Dedifferentiated amniotic fluid mesenchymal stem cell (primary cell): ENCODE results near the gene COBL.

Experiments used
- DNase-seq: peaks from one replicate; pipeline ENCODE4 v3.0.0-alpha.2; 2016; ENCODE audit errors: extremely low spot score

Gene COBL

DNA sequence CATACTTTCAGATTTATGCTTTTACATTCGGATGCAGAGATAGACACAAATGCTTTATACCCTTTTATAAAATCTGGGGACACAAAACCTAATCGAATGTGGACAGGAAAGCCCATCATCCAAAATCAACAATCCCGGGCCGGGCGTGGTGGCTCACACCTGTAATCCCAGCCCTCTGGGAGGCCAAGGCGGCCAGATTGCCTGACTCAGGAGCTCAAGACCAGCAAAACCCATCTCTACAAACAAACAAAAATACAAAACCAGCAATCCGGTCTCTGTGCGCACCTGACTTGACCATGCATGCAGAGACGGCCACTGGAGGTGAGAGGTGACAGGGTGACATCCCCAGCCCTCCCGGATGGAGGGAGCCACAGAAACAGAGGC, 13.5 kb downstream of the COBL start:
- DNase-seq = no peak

DNA sequence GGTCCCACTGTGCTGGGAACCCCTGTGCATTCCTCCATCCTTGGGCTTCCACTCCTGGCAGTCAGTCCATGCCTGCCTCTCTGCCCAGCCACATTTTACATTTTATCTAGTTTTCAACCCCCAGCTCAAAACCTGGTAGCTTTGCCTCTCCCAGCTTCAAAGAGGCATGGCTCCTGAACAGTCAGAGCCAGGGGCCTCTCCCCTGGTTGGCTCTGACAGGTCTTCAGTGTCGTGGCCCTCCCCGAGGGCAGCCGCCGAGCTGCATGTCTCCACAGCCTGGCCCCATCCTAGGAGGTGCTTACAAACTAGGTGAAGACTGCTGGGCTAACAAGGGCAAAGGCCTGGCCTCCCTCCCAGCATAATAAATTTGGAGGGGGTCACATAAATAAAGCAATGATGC, 14.8 kb downstream of the COBL start:
- no peak for DNase-seq

DNA sequence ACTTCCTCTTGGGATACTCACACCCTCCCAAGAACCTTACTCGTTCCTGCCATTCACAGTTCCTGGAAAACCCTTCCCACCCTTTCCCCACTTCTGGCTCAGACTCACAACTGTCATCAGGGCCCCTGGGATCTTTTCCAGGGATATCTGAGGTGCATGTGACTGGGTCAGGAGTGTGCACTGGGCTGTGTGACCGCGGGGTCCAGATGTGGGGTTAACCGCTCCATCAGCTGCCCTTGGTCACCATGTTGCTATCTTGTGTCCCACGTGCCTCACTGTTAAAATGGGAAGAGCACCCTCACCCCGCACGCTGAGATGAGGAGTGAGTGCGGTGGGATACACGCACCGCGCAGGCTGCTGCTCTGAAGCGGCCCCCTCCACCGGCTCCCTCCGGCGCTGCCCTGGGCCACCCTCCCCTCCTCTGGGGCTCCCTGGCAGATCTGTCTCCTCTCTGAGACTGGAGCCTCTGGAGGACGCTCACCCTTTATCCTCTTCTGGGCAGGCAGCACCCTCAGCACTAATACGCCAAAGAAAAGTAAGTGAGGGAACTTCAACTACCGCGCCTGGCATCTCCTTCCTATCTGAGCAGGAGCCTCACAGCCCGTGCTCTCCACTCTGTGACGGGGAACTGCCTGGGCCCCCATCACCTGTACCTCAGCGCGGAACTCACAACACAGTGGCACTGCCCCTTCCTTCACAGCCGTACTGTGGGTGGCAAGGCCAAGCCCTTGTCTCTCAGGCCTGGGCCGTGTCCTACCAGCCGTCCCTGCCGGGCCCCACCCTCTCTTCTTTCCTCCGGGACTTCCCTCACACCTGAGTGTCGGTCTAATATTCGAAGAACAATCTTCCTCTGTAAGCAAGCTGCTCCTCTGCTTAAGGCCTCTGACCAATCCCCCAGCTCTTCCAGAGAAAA, 15.6 kb downstream of the COBL start:
- no peak for DNase-seq

DNA sequence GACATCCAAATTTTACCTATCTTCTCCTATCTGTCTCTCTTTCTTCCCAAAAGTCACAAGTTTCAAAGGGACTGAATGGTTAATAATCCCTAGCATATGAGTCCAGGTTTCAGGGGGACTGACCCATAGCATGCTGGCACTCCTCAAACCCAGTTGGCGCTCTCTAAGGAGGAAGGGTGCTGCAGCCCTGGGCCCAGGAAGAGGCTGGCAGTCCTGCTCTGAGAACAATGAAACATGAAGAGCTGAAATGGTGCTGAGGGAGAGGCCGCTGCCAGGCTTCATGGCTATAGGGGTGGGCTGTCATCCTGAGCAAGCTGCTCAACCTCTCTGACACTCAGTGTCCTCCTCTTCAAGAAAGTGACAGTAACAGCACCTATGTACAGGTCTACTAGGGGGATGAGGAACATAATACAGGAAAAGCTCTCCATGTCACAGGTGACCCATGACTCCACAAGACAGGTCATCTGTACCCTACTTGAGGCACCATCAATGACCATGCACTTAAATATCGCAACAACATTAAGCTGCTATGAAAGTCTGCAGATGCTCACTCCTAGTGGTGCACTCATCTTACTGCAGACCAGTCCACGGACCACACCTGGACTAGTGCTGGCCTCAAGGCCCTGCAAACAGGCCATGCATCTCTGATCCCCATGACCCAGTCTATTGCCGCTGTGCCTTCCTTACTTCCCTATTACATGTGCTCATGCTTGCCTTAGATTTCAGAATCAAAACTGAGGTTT, 17.0 kb downstream of the COBL start:
- DNase-seq = no peak

DNA sequence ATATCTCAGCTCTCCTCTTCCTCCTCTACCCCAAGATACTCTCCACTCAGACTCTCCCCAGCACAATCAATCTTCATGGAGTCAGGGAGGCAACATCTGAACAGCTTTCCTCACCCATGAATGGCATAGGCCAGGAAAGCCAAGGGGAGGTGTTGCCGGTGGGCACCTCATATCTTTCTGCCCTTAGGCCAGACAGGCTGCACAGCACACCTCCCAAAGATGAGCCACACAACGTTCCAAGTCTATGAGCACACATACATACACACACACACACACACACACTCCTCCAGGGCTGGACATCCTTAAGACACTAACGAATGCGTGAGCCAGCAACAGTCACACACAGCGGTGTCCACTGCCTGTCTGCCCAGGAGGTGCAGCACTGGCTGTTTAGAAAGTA, 17.7 kb downstream of the COBL start:
- DNase-seq = no peak

DNA sequence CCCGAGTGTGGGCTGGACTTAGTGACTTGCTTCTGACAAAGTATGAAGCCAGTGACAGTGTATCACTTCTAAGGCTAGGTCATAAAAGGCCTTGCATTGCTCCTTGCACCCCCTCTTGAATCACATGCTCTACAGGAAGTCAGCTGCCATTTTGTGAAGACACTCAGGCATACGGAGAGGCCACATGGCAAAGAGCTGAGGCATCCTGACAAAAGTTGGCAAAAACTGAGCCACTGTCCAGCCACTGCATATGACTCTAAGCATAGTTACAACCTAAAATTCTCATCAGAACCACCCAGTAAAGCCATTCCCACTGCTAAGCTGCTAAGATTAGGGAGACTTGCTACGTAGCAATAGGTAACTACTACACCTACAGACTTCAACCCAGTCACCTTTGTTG, 18.6 kb downstream of the COBL start:
- no peak for DNase-seq

DNA sequence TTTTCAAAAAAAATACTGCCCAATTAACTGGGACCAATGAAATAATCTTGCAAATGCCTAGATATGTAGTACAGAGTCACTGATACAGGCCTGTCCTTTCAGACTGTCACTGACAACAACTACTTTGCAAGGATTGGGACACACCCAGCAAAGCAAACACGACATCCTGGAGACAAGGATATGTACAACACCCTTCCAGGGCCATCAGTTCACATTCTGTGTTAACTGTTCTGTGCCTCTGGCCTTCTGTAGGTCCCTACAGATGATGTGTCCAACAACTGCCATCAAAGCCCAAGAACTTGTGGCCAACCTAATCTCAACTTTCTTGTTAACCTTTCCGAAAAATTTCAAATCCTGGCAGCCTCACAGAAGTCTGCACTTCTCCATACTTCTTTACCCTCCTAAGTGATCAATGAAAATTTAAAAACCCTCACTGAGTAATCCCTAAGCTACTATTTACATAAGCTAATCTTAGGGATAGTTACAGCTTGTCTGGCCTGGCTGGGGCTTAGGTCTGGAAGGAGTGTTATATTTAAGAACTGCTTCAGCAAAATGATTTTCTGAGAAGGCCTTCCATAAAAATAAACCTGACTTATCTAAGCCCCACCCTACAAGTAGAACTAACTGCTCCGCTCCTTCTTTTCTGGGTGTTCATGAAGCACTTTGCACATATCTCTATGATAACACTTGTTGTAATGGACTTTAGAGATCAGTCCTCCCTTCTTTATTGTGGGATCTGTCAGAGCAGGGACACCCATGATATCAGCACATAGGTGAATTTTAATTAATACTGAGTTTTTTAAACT, 21.0 kb downstream of the COBL start:
- no peak for DNase-seq

DNA sequence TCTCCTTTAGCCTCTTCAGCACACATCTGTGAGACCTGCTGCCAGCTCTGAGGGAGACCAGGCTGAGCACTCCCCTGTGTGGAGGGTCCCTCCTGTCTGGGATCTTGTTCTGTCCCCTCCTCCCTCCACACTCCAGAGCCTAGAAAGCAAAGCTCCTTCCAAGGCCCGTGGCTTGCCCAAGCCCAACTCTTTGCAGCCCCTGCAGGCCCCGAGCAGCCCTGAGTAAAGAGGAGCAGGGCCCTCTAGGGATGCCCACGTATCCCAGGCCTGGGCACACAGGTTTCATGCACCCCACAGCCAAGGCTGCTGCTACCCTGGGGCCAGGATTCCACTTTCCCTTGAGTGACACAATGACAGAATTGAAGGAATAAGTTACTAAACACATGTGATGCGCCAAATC, 24.0 kb downstream of the COBL start:
- no peak for DNase-seq

DNA sequence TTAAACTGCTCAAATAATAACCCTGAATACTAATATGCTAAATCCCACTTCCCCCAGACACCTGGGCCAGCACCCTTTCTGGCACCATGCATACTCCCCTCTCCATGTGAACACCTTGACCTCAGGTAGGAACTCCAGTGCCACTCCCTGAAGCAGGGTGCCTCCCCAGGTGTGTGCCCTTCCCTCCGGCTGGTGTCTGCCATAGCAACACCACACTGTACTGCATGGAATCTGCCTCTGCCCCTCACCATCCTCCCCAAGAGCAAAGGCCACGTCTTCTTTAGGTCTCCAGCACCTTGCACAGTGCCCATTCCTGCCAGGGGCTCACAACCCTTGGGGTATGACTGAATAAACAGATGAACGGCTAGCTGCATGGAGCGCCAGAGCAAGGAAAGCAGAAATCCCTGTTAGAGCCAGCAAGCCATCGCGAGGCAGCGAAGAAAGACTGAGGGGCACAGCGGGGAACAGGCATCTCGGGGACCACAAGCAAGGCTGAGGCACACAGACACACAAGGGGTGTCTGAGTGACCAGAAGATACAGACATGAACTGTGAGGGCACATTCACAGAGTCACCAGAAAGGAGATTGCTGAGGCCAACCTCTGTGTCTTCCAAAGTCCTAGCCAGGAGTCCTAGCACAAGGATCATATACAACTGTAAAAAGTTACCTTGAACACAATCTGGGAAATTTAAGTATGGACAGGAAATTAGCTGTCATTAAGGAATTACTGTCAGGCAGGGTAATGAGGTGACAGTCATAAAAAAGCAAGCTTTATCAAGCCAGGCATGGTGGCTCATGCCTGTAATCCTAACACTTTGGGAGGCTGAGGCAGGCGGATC, 25.7 kb downstream of the COBL start:
- no peak for DNase-seq

DNA sequence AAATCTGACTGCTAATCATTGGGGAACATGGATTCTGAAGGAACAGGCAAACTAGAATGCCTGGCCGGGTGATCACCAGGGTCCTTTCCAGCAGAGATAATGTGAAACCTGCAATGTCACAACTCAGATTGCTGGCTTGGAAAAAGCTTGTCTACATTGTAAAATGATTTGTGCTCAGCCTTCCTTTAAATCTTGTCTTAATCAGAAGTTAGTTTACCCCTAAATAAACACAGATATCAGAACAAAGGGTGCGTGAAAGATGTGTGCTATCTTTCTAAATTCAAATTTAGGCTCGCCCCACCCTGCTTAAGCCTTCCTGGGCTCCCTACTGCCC, 26.3 kb downstream of the COBL start:
- DNase-seq = no peak

DNA sequence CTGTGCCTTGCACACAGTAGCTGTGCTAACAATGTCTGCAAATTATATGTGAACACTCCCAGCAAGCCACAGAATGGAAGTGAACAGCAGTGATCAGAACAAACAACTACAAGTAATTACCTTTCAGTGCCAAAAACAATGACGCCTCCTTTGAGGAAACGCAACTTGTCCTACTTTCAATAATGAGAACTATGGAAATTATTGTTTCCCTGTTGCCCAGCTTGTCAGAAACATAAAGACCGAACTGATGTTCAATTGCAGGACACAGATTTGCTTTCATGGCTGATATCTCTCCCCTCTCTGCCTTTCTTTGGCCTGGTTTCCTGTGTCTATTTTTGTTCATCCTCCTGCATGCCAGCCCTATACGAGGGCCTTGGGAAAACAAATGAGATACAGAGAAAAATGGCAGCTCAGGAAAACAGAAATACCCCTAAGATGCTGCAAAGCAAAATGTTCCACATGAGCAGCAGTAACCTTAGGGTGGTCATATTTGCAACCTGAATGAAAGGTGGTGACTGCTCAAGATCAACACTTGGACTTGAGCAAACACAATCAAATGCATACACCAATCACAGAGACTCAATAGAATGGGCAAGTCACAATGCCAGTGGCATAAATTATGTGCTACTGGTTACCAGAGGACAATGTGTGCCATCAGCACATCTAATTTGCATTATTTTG, 26.8 kb downstream of the COBL start:
- no peak for DNase-seq

DNA sequence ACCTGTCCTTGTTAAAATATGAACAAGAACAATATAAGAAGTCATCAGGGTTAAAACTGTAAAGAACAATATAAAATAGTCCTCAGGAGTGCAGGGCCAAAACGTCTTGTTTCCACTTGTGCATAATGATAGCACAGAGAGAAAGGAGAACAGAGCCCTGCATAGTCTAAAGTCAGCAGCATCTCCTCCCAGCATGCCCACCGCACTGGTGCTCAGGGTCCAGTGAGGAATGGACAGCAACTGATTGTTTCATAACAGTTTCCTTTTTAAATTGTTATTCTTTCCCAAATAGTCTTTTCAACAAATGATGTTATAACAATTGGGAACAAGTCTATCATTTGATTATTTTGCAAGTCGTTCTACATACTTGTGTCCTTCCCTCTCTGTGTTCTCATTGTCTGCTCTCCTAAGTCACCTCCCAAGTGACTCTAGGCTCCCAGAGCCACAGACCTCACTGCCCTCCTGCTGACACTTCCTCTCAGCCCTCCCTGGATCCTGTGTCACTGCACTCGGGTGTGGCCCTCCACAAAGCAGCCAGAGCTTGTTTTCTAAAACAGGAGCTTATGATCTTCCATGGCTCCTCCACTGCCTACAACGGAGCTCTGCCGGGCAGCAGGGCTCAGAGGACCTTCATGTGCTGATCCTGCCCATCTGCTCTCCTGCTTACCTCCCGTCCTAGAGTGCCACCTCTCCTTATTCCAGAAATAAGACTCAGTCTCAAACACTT, 27.6 kb downstream of the COBL start:
- no peak for DNase-seq

DNA sequence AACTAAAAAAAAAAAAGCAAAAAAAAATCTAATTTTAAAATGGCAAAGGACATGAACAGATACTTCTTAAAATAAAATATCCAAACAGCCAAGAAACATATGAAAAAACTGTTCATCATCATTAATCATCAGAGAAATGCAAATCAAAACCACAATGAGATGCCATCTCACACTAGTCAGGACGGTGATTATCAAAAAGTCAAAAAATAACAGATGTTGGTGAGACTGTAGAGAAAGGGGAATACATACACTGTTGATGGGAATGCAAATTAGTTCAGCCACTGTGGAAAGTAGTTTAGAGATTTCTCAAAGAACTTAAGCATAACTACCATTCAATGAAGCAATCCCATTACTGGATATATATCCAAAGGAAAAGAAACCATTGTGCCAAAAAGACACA, 30.2 kb downstream of the COBL start:
- no peak for DNase-seq

DNA sequence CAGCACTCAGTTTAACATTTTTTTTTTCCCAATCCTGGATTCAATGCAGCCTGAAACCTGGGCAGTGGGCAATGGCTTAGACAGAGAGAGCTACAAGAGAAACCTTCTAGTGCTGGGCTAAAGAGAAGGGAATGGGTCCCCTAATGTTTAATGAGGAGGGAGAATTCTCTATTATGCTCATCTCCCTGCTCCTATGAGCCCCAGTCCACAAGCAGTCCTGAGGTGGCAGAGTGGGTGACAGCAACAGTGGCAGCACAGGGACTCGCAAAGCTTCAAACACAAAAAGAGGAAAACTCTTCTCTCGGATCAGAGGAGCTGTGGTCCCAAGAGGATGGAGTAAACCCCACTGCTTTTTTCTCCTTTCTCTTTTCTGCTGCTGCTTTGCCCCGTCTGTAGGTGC, 36.5 kb downstream of the COBL start:
- DNase-seq = no peak

DNA sequence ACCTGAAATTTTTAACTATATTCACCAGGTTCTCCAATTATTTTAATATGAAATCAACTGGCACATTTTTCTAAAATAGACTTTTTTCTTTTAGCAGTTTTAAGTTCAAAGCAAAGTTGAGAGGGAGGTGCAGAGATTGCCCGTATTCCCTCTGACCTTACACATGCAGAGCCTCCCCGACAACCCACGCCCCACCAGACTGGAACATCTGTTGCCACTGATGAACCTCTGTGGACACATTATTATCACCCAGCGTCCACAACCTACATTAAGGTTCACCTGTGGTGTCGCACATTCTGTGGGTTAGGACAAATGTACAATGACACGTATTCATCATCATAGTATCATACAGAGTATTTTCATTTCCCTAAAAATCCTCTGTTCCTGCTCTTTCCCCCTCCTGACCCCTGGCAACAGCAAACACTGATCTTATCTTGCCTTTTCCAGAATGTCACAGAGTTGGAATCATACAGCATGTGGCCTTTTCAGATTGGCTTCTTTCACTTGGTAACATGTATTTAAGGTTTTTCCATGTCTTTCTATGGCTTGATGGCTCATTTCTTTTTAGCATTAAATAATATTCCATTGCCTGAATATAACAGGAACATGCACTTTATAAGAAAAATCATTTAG, 37.1 kb downstream of the COBL start:
- DNase-seq = no peak

DNA sequence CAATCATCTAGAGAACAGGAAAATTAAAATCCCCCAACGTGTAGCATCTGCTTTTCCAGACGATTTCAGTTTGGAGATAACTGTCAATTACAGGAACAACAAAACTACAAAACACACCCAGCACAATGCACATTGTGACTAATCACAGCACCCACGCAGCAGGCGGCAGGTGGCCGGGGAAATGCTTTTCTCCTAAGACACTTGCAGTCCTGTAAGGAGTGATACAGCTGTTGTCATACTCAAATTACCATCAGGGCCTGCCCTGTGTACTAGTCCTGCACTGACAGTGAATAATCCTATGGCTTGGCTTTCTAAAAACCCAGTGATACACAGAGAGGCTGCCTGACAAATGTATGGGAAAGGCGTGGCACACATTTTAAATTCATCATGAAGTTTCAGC, 37.8 kb downstream of the COBL start:
- DNase-seq = no peak

DNA sequence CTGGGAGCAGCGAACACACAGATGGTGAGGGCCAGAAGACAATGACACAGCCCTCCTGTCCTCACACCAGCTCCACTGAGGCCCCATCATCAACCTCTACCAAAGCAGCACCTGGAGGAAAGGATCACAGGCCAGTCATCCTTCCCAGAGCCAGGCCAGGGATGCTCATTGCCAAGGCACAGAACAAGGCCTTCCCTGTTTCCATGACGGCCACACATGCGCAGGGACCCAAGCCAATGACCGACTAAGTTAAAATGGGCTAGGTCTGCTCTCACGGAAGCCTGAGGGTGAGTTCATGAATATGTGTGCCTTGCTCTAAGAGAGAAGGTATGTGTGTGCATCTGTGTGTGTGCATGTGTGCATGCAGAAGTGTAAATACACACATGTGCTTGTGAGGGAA, 39.6 kb downstream of the COBL start:
- DNase-seq = no peak

DNA sequence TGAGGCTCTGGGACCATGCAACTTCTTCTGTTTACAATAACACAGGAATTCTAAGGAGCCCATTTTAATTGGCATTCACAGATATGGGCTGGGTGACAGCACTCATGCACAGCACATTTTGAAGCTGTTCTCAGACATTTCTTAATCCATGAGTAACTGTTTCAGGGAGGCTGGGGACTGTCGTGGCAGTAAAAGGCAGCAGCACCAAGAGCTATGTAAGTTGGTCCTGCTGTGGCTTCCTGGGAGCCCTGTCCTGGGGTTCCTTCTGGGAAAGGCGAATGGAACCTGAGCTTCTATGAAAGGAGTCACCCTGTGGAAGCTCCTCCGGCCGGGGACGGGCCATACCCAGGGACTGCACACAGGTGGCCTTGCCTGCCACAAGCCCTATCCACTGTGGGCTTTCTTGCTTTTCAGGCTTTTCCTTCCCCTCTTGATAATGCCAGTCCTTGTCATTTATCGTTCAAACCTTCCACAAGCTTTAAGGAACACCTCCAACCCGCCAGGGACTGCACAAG, 40.5 kb downstream of the COBL start:
- no peak for DNase-seq

DNA sequence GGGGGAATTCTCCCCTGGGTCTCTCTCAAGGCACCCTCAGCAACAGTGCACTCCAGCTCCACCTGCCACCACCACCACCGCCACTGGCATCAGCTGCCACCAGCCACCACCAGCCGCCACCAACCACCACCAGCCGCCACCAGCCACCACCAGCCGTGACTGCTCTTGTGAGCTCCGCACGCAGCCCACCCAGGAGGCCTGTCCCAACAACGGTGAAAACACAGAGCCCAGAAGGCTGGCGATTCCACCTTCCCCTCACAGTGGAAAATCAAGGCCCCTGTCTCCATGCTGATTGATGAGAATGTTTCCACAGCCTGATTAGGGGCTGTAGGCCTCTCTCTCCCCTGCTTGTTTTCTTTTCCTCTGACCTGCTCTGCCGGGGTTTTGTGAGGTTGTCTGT, 41.1 kb downstream of the COBL start:
- no peak for DNase-seq

DNA sequence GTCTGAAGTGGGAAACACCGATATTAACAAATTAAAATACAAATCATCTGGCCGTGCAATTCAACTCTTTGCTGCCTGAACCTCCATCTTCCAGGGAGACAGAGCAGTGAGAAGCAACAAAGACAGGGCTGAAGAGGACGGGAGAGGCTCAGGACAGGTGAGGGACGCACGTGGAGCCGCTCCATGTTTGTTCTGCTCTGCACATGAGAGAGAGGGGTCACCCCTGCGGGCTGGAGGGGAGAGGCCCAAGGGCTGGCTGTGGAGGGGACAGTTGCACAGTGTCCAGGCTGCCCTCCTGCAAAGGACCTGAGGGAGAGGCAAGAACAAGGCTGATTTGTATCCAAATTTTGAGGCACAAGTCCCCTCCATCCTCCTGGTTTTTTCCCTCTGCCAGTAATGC, 41.7 kb downstream of the COBL start:
- no peak for DNase-seq
